HEK293 (cell line): ENCODE measurements around the gene MKKS.

Experiments used
- MZF1 ChIP-seq: fragments of 450-650 bp; formaldehyde crosslinking; IDR thresholded peaks from 2 replicates; pipeline ENCODE4 v1.5.1; 2017; ENCODE audit warnings: missing biosample characterization, missing genetic modification characterization, borderline replicate concordance
- ZEB2 ChIP-seq: fragments of 450-650 bp; formaldehyde crosslinking; IDR thresholded peaks from 2 replicates; pipeline ENCODE4 v1.5.1; 2016; ENCODE audit warnings: missing biosample characterization, missing genetic modification characterization
- ZNF138 ChIP-seq: fragments of 450-650 bp; formaldehyde crosslinking; IDR thresholded peaks from 2 replicates; pipeline ENCODE4 v1.5.1; 2016; ENCODE audit warnings: missing biosample characterization, missing genetic modification characterization, borderline replicate concordance
- ZNF184 ChIP-seq: fragments of 450-650 bp; IDR thresholded peaks from 2 replicates; pipeline ENCODE4 v1.5.1; 2018; ENCODE audit warnings: missing biosample characterization, mild to moderate bottlenecking, missing genetic modification characterization
- ZNF501 ChIP-seq: fragments of 450-650 bp; formaldehyde crosslinking; IDR thresholded peaks from 2 replicates; pipeline ENCODE4 v1.5.1; 2016; ENCODE audit warnings: missing biosample characterization, missing genetic modification characterization
- ZNF645 ChIP-seq: fragments of 450-650 bp; formaldehyde crosslinking; IDR thresholded peaks from 2 replicates; pipeline ENCODE4; 2016; ENCODE audit warnings: missing biosample characterization, missing genetic modification characterization
- ZNF76 ChIP-seq: fragments of 450-650 bp; formaldehyde crosslinking; IDR thresholded peaks from 2 replicates; pipeline ENCODE4; 2016; ENCODE audit warnings: low read depth, missing biosample characterization, missing genetic modification characterization, borderline replicate concordance

GRCh38 chr20:10376270-10377075 lies 57.5 kb downstream of the MKKS start:
- TF ChIP-seq ZNF138 (tag by site-specific recombination) (no peak), ZNF501 (tag by site-specific recombination) (no peak), ZNF184 (tag by site-specific recombination) (no peak), ZEB2 (tag by site-specific recombination) (no peak), MZF1 (tag by site-specific recombination) (no peak), ZNF645 (tag by site-specific recombination) (no peak), ZNF76 (tag by site-specific recombination) (no peak)
